Measurements from ENCODE around the gene TSPAN5.

The TSPAN5 gene

GRCh38 chr4:98662626-98663225 is 4.3 kb upstream of the TSPAN5 start:
- Histone ChIP-seq H3K36me3 (no peaks in the 10 kb centered on the region), H3K27me3 (no peaks in the 10 kb centered on the region), H3K4me3 (no peak overlapping the region), H3K4me2 (peak overlapping the region in 9 of 11 experiments; percentile 40 to 78 (median 67); a peak in 18 of 22 replicates), H4K20me1 (no peaks in the 10 kb centered on the region), H3K9me3 (replicated peaks in 1 of 11) (peaks cover 24 to 53% (median 44%) of the 10 kb centered on the region in 11 experiments), H3K27ac (peak overlapping the region in 5 of 11 experiments; percentile 51 to 65 (median 58); a peak in 5 of 22 replicates), H3K9ac (no peak overlapping the region), H3K4me1 (peaks cover 10 to 18% (median 17%) of the 10 kb centered on the region in 10 experiments; a peak in 18 of 20 replicates)
- no peak for TF ChIP-seq Cebpa-rat (IDR thresholded peaks at IDR 0.05)

GRCh38 chr4:98662055-98662453 is 3.6 kb upstream of the TSPAN5 start:
- no peak overlapping the region for H3K4me2 ChIP-seq
- peaks cover 31 to 60% (median 51%) of the 10 kb centered on the region in 11 experiments for H3K9me3 ChIP-seq (replicated peaks in 1 of 11)
- no peaks in the 10 kb centered on the region for H4K20me1 ChIP-seq
- no peak overlapping the region for H3K27ac ChIP-seq
- no peaks in the 10 kb centered on the region for H3K36me3 ChIP-seq
- no peak overlapping the region for H3K9ac ChIP-seq
- no peaks in the 10 kb centered on the region for H3K27me3 ChIP-seq
- no peak overlapping the region for H3K4me3 ChIP-seq
- H3K4me1 ChIP-seq, result peaks cover 10 to 18% (median 17%) of the 10 kb centered on the region in 10 experiments; a peak in 18 of 20 replicates
- no peak for TF ChIP-seq Cebpa-rat (IDR thresholded peaks at IDR 0.05)

- no peak overlapping the region for H3K4me2 ChIP-seq
Observed at GRCh38 chr4:98661371-98662054, 3.1 kb upstream of the TSPAN5 start.

GRCh38 chr4:98659741-98660462 is 1.5 kb upstream of the TSPAN5 start:
- Histone ChIP-seq H3K4me3 (no peak overlapping the region), H3K4me1 (peaks cover 10 to 18% (median 17%) of the 10 kb centered on the region in 10 experiments; a peak in 18 of 20 replicates), H3K9ac (no peak overlapping the region), H3K4me2 (no peak overlapping the region), H3K9me3 (replicated peaks in 1 of 11) (peaks cover 27 to 41% (median 37%) of the 10 kb centered on the region in 11 experiments), H3K27ac (no peak overlapping the region), H4K20me1 (no peaks in the 10 kb centered on the region), H3K36me3 (no peaks in the 10 kb centered on the region), H3K27me3 (no peaks in the 10 kb centered on the region)
- TF ChIP-seq Cebpa-rat (IDR thresholded peaks at IDR 0.05), result no peak

More at GRCh38 chr4:98661371-98662054, 3.1 kb upstream of the TSPAN5 start:
- no peak overlapping the region for H3K27ac ChIP-seq
- no peaks in the 10 kb centered on the region for H4K20me1 ChIP-seq
- no peak overlapping the region for H3K4me3 ChIP-seq
- peaks cover 10 to 18% (median 17%) of the 10 kb centered on the region in 10 experiments; a peak in 18 of 20 replicates for H3K4me1 ChIP-seq
- H3K9ac ChIP-seq, result no peak overlapping the region
- TF ChIP-seq Cebpa-rat (IDR thresholded peaks at IDR 0.05), result no peak
- no peaks in the 10 kb centered on the region for H3K27me3 ChIP-seq
- no peaks in the 10 kb centered on the region for H3K36me3 ChIP-seq
- peaks cover 31 to 57% (median 51%) of the 10 kb centered on the region in 11 experiments for H3K9me3 ChIP-seq (replicated peaks in 1 of 11)

GRCh38 chr4:98659106-98659592 is 738 bp upstream of the TSPAN5 start:
- no peak overlapping the region for H3K27ac ChIP-seq
- no peak for TF ChIP-seq Cebpa-rat (IDR thresholded peaks at IDR 0.05)
- no peaks in the 10 kb centered on the region for H3K36me3 ChIP-seq
- peaks cover 10 to 16% (median 14%) of the 10 kb centered on the region in 10 experiments; a peak in 18 of 20 replicates for H3K4me1 ChIP-seq
- H3K27me3 ChIP-seq, result no peaks in the 10 kb centered on the region
- no peak overlapping the region for H3K4me2 ChIP-seq
- H3K9ac ChIP-seq, result no peak overlapping the region
- H3K4me3 ChIP-seq, result no peak overlapping the region
- peaks cover 23 to 34% (median 30%) of the 10 kb centered on the region in 11 experiments for H3K9me3 ChIP-seq (replicated peaks in 1 of 11)
- no peaks in the 10 kb centered on the region for H4K20me1 ChIP-seq

GRCh38 chr4:98657531-98658286 is 702 bp downstream of the TSPAN5 start:
- Histone ChIP-seq H3K36me3 (no peaks in the 10 kb centered on the region), H3K9me3 (replicated peaks in 1 of 11) (peaks cover 23 to 33% (median 30%) of the 10 kb centered on the region in 11 experiments), H3K4me3 (no peak overlapping the region), H3K27me3 (no peaks in the 10 kb centered on the region), H3K4me1 (peaks cover 0 to 1% (median 0%) of the 10 kb centered on the region in 10 experiments; a peak in 3 of 20 replicates), H3K9ac (no peak overlapping the region), H4K20me1 (no peaks in the 10 kb centered on the region), H3K27ac (no peak overlapping the region), H3K4me2 (no peak overlapping the region)
- TF ChIP-seq Cebpa-rat (IDR thresholded peaks at IDR 0.05), result no peak

GRCh38 chr4:98656886-98657285 is 1.5 kb downstream of the TSPAN5 start:
- Histone ChIP-seq H3K36me3 (no peaks in the 10 kb centered on the region), H3K4me1 (no peaks in the 10 kb centered on the region), H3K27ac (no peak overlapping the region), H3K27me3 (no peaks in the 10 kb centered on the region), H3K4me2 (no peak overlapping the region), H4K20me1 (no peaks in the 10 kb centered on the region), H3K9me3 (replicated peaks in 1 of 11) (peaks cover 23 to 33% (median 30%) of the 10 kb centered on the region in 11 experiments), H3K9ac (no peak overlapping the region), H3K4me3 (no peak overlapping the region)
- no peak for TF ChIP-seq Cebpa-rat (IDR thresholded peaks at IDR 0.05)

- Histone ChIP-seq H4K20me1 (no peaks in the 10 kb centered on the region), H3K9me3 (replicated peaks in 1 of 11) (peaks cover 23 to 33% (median 30%) of the 10 kb centered on the region in 11 experiments), H3K4me3 (no peak overlapping the region), H3K27me3 (no peaks in the 10 kb centered on the region), H3K4me2 (no peak overlapping the region), H3K27ac (no peak overlapping the region), H3K9ac (no peak overlapping the region), H3K36me3 (no peaks in the 10 kb centered on the region), H3K4me1 (no peaks in the 10 kb centered on the region)
- TF ChIP-seq Cebpa-rat (IDR thresholded peaks at IDR 0.05), result no peak
Observed at GRCh38 chr4:98656443-98656842, 2.0 kb downstream of the TSPAN5 start.

Data from BLaER1 treated with 17β-estradiol and CSF1 and Interleukin-3, amounts not matched to agents 10 nM and 100 nM (cell line).